Activated naive CD4-positive, alpha-beta T cell treated with anti-CD3 and anti-CD28 coated beads, Interleukin-2, amount 10 ng/mL, durations not matched to agents 7 days and 5 days (primary cell): ENCODE measurements around the gene FAM186B.

Experiments
- CTCF ChIA-PET: fragments of 350-600 bp; sonication (Branson Sonifier 250); formaldehyde crosslinking; loops from one replicate; lab custom pipeline; 2021; ENCODE audit warnings: antibody characterized with exemption; lab: Charles Lee
- DNase-seq: peaks from one replicate; pipeline ENCODE4 v3.0.0-alpha.2; 2020
- H3K27ac Mint-ChIP-seq: one replicate; pipeline ENCODE4 v1.8.0; 2021; ENCODE audit warnings: mild to moderate bottlenecking, moderate library complexity, mixed read lengths
- H3K27me3 Mint-ChIP-seq: one replicate; pipeline ENCODE4 v1.8.0; 2021; ENCODE audit warnings: mild to moderate bottlenecking, mixed read lengths
- H3K36me3 Mint-ChIP-seq: one replicate; pipeline ENCODE4 v1.8.0; 2021; ENCODE audit warnings: mixed read lengths
- H3K4me1 Mint-ChIP-seq: one replicate; pipeline ENCODE4 v1.8.0; 2021; ENCODE audit warnings: mixed read lengths
- H3K4me3 Mint-ChIP-seq: one replicate; pipeline ENCODE4 v1.8.0; 2021; ENCODE audit warnings: mild to moderate bottlenecking, moderate library complexity, mixed read lengths
- H3K9me3 Mint-ChIP-seq: one replicate; pipeline ENCODE4 v1.8.0; 2021; ENCODE audit warnings: mixed read lengths

Gene FAM186B

GRCh38 chr12:49631336-49631907 is 26.0 kb upstream of the FAM186B start:
- Mint-ChIP-seq H3K9me3 (no peaks in the 10 kb centered on the region), H3K36me3 (no peaks in the 10 kb centered on the region), H3K4me1 (no peaks in the 10 kb centered on the region), H3K27ac (no peak overlapping the region), H3K4me3 (no peak overlapping the region), H3K27me3 (no peaks in the 10 kb centered on the region)
- CTCF ChIA-PET: interaction anchor here (1.8 to 3.1 kb wide), 2 partner anchors 9 to 12 kb away, joined by 6 to 12 read pairs; partner anchors contain the start of gene PRPF40B
- DNase-seq: no peak

GRCh38 chr12:49627752-49628360 is 22.4 kb upstream of the FAM186B start:
- Mint-ChIP-seq H3K27me3 (peaks cover 14% of the 10 kb centered on the region), H3K36me3 (no peaks in the 10 kb centered on the region), H3K27ac (no peak overlapping the region), H3K4me1 (peaks cover 10% of the 10 kb centered on the region), H3K9me3 (no peaks in the 10 kb centered on the region), H3K4me3 (no peak overlapping the region)
- CTCF ChIA-PET: interaction anchor here (0.7 to 1.3 kb wide), 2 partner anchors 8 to 10 kb away, joined by 3 to 7 read pairs; no protein-coding TSS in a partner anchor
- peak; percentile 16 for DNase-seq

- CTCF ChIA-PET: no interaction called here
- H3K4me1 Mint-ChIP-seq: peaks cover 18% of the 10 kb centered on the region
- no peak overlapping the region for H3K27ac Mint-ChIP-seq
- H3K27me3 Mint-ChIP-seq: peaks cover 22% of the 10 kb centered on the region
- H3K36me3 Mint-ChIP-seq: no peaks in the 10 kb centered on the region
- DNase-seq: no peak
- no peak overlapping the region for H3K4me3 Mint-ChIP-seq
- H3K9me3 Mint-ChIP-seq: no peaks in the 10 kb centered on the region
These were observed 21.4 kb upstream of the FAM186B start for GRCh38 chr12:49626836-49627235.

- H3K36me3 Mint-ChIP-seq: no peaks in the 10 kb centered on the region
- CTCF ChIA-PET: interaction anchor here (0.9 to 1.4 kb wide), 6 partner anchors 10 to 151 kb away, joined by 3 to 8 read pairs (median 4); no protein-coding TSS in a partner anchor
- no peaks in the 10 kb centered on the region for H3K9me3 Mint-ChIP-seq
- no peak overlapping the region for H3K27ac Mint-ChIP-seq
- DNase-seq: peak; percentile 20
- peaks cover 23% of the 10 kb centered on the region for H3K4me1 Mint-ChIP-seq
- H3K4me3 Mint-ChIP-seq: no peak overlapping the region
- H3K27me3 Mint-ChIP-seq: peaks cover 26% of the 10 kb centered on the region
These were observed 20.9 kb upstream of the FAM186B start for GRCh38 chr12:49626169-49626835.

- CTCF ChIA-PET: interaction anchor here (0.6 to 3.3 kb wide), 9 partner anchors 11 to 153 kb away, joined by 3 to 11 read pairs (median 4); no protein-coding TSS in a partner anchor
- peaks cover 33% of the 10 kb centered on the region for H3K27me3 Mint-ChIP-seq
- peak; percentile 16 for DNase-seq
- H3K4me3 Mint-ChIP-seq: no peak overlapping the region
- no peaks in the 10 kb centered on the region for H3K9me3 Mint-ChIP-seq
- H3K27ac Mint-ChIP-seq: no peak overlapping the region
- peaks cover 31% of the 10 kb centered on the region for H3K4me1 Mint-ChIP-seq
- no peaks in the 10 kb centered on the region for H3K36me3 Mint-ChIP-seq
These were observed 19.6 kb upstream of the FAM186B start for GRCh38 chr12:49624921-49625577.

- H3K27ac Mint-ChIP-seq: peak within 1 kb of the TSS; percentile 93
These were observed 17.9 kb upstream of the FAM186B start, which contains the start of gene PRPF40B for GRCh38 chr12:49623142-49623904. TSS of gene PRPF40B (plus strand) at chr12:49623561. CDS start at chr12:49623591, 30 bp downstream.

GRCh38 chr12:49622501-49623141 is 17.2 kb upstream of the FAM186B start:
- peak overlapping the region; percentile 93 for H3K27ac Mint-ChIP-seq
- CTCF ChIA-PET: interaction anchor here (0.7 to 3.3 kb wide), 8 partner anchors 10 to 81 kb away, joined by 3 to 11 read pairs (median 4); no protein-coding TSS in a partner anchor
- no peaks in the 10 kb centered on the region for H3K9me3 Mint-ChIP-seq
- DNase-seq: peak; percentile 67
- no peaks in the 10 kb centered on the region for H3K36me3 Mint-ChIP-seq
- peaks cover 55% of the 10 kb centered on the region for H3K27me3 Mint-ChIP-seq
- peaks cover 31% of the 10 kb centered on the region for H3K4me1 Mint-ChIP-seq
- peak overlapping the region; percentile 81 for H3K4me3 Mint-ChIP-seq

More at GRCh38 chr12:49623142-49623904, 17.9 kb upstream of the FAM186B start, which contains the start of gene PRPF40B:
- Mint-ChIP-seq H3K36me3 (no peaks in the 10 kb centered on the region), H3K27me3 (peaks cover 48% of the 10 kb centered on the region), H3K4me1 (peaks cover 31% of the 10 kb centered on the region), H3K4me3 (peak within 1 kb of the TSS; percentile 81), H3K9me3 (no peaks in the 10 kb centered on the region)
- CTCF ChIA-PET: interaction anchor here (0.6 to 3.3 kb wide), 9 partner anchors 9 to 265 kb away, joined by 3 to 11 read pairs (median 4); no protein-coding TSS in a partner anchor
- DNase-seq: peak; percentile 89

GRCh38 chr12:49621651-49622500 is 16.4 kb upstream of the FAM186B start:
- peak overlapping the region; percentile 81 for H3K4me3 Mint-ChIP-seq
- H3K27me3 Mint-ChIP-seq: peaks cover 60% of the 10 kb centered on the region
- CTCF ChIA-PET: interaction anchor here (1.3 to 3.3 kb wide), 4 partner anchors 10 to 82 kb away, joined by 3 to 11 read pairs (median 6); no protein-coding TSS in a partner anchor
- H3K27ac Mint-ChIP-seq: peak overlapping the region; percentile 93
- no peaks in the 10 kb centered on the region for H3K9me3 Mint-ChIP-seq
- no peaks in the 10 kb centered on the region for H3K36me3 Mint-ChIP-seq
- H3K4me1 Mint-ChIP-seq: peaks cover 31% of the 10 kb centered on the region
- no peak for DNase-seq

GRCh38 chr12:49619286-49619685 is 13.8 kb upstream of the FAM186B start:
- peaks cover 54% of the 10 kb centered on the region for H3K27me3 Mint-ChIP-seq

GRCh38 chr12:49618576-49618975 is 13.1 kb upstream of the FAM186B start:
- Mint-ChIP-seq H3K4me3 (no peak overlapping the region), H3K36me3 (no peaks in the 10 kb centered on the region), H3K4me1 (peaks cover 27% of the 10 kb centered on the region), H3K27ac (peak overlapping the region; percentile 30), H3K9me3 (peaks cover 2% of the 10 kb centered on the region), H3K27me3 (peaks cover 48% of the 10 kb centered on the region)
- no peak for DNase-seq
- CTCF ChIA-PET: no interaction called here

More at GRCh38 chr12:49619286-49619685, 13.8 kb upstream of the FAM186B start:
- no peak overlapping the region for H3K27ac Mint-ChIP-seq
- DNase-seq: no peak
- CTCF ChIA-PET: interaction anchor here (1.2 to 1.4 kb wide), 2 partner anchors 36 to 67 kb away, joined by 3 read pairs; no protein-coding TSS in a partner anchor
- no peak overlapping the region for H3K4me3 Mint-ChIP-seq
- no peaks in the 10 kb centered on the region for H3K36me3 Mint-ChIP-seq
- peaks cover 2% of the 10 kb centered on the region for H3K9me3 Mint-ChIP-seq
- peaks cover 31% of the 10 kb centered on the region for H3K4me1 Mint-ChIP-seq

GRCh38 chr12:49616533-49617219 is 11.2 kb upstream of the FAM186B start:
- Mint-ChIP-seq H3K27ac (no peak overlapping the region), H3K4me1 (peaks cover 17% of the 10 kb centered on the region), H3K9me3 (peaks cover 2% of the 10 kb centered on the region), H3K4me3 (no peak overlapping the region), H3K36me3 (no peaks in the 10 kb centered on the region), H3K27me3 (peaks cover 39% of the 10 kb centered on the region)
- CTCF ChIA-PET: no interaction called here
- DNase-seq: no peak
